Astrocyte of the cerebellum (primary cell): ENCODE measurements around the gene NTMT2.
A peak's percentile ranks its signal among the peaks of the same experiment; 100 is the strongest.
"Not testable (repeated sequence)": the region's sequence is repeated elsewhere in the genome, so short reads cannot be mapped to it uniquely, and the experiment has no call there.

ENCODE experiments used
- DNase-seq: peaks from one replicate; pipeline ENCODE4 v3.0.0-alpha.2; 2011; ENCODE audit warnings: low read depth
- H3K4me3 ChIP-seq: 2 replicates; pipeline ENCODE4 v1.5.1; 2011; ENCODE audit warnings: mild to moderate bottlenecking, low read depth, low read length, moderate library complexity
- CTCF ChIP-seq: IDR thresholded peaks from 2 replicates; pipeline ENCODE4 v1.5.1; 2012; ENCODE audit warnings: low read length, low read depth, moderate library complexity, mild to moderate bottlenecking; ENCODE audit errors: missing control alignments
- in situ Hi-C: cut with HindIII; loops from 2 replicates; pipeline ENCODE4 v1.10.0; 2017; ENCODE audit warnings: low sequenced_read_pairs

The NTMT2 gene

DNA sequence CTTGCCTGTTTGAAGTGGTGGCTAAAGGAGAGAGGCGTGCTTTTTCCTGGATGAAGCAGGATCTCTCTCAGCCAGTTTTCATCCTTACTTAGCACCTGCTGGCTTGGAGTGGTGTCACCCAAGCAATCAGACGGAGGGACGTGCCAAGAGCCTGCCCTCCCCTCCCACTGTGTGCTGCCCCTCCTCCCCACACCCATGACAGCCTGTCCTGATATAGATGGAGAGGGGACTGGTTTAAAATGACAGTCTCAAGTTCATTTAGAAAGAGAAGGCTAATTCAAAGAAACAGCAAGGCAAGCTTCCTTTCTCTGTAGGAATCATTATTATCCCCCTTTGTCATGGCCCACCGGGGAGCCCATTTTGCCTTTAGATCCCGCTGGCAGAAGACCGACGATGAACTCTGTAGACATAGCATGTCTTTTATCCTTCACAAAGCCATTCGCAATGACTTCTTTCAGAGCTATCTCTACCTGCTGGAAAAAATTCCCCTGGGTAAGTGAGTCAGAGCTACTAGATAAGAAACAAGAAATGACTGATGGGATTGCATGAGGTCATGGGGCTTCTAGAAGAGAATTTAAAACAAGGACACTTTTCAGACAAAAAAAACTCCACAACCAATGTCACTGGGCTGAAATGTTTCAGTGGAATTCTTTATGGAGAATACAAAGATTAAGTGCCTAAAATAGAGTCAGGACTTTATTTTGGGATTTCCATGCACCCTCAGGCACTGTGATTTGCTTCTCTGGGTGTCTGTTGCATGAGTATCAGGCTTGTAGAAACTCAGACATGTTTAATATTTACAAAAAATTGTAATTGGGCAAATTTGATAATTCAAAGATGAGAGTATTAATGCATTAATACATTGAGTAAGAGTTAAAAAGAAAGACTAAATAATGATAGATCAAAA, at the start of gene NTMT2:
Gene NTMT2, plus strand, starts transcription at position 190 of the 907 bp plus-strand sequence. Its CDS starts 149 bp downstream, at position 339.
- no peak within 1 kb of the TSS for H3K4me3 ChIP-seq
- in situ Hi-C loops, result no loop called here
- no peak for TF ChIP-seq CTCF
- DNase-seq, result no peak

DNA sequence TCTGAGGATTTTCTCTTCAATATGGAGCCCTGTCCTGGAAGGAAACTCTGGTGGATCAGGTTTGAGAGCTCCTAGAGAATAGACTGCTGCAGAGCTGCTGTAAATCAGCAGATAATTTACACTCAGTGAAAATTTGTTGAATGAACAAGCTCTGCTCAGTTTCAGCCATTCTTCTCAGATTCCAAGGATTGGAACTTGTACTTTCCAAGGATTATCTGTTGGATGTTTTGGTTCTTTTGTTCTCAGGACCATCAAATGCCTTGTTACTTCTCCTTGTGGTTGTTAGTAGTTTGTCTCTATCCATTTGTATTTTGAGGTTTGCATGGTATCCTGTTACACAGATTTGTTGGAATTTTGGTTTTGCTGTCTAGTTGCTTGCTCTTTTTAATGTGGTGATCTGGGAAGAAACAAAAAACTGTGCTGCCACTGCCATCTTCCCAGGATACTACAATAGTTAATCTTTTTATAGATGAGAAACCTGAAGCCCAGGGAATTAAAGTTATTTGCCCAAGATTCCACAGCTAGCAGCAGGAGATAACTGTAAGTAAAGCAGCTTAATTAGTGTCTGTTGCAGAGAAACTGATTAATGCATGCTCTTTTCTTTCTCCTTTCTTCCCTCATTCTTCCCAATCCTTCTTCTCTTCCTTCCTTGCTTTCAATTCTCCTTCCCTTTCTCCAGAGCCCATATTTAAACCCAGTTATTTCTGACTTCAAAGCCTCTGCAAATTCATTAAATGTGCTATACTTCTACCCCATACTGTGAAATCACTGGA, 49.6 kb upstream of the NTMT2 start:
- H3K4me3 ChIP-seq, result no peak overlapping the region
- DNase-seq, result no peak
- in situ Hi-C loops, result no loop called here
- TF ChIP-seq CTCF, result no peak

DNA sequence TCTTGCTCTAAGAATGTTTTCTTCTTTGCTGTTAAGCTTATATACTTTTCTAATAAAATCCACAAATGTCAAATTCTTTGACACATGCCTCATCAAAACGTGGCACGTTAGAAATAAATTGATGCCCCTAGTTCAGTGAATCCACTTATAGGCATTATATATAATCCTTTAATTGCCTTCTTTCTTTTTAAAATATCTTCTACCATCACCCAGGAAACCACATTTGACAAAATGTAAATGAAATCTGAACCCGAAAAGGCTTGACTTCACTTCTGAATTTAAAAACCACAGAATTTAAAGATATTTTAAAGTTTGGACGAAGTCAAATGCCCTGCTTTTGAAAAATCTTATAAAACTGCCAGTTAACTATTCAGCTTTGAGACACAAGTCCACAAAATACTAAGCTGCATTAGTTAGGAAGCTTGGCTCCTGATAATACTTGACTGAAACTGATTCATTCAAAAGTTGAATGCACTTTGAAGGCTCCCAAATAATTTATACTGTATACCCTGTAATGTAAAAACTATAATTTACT, 48.9 kb upstream of the NTMT2 start:
- in situ Hi-C loops, result no loop called here
- DNase-seq, result no peak
- TF ChIP-seq CTCF, result no peak
- no peak overlapping the region for H3K4me3 ChIP-seq

- DNase-seq, result no peak
- no peak overlapping the region for H3K4me3 ChIP-seq
- no peak for TF ChIP-seq CTCF
- in situ Hi-C loops, result no loop called here
Observed at GRCh38 chr1:170097449-170097948, 48.3 kb upstream of the NTMT2 start.

- H3K4me3 ChIP-seq, in situ Hi-C loops, DNase-seq: not testable (repeated sequence)
Observed at GRCh38 chr1:170113140-170113539, 32.6 kb upstream of the NTMT2 start.

GRCh38 chr1:170114906-170115305, 30.9 kb upstream of the NTMT2 start:
- TF ChIP-seq CTCF, result no peak
- DNase-seq, result peak; percentile 40
- in situ Hi-C loops, result no loop called here
- no peak overlapping the region for H3K4me3 ChIP-seq
